Neural crest cell (in vitro differentiated cells): ENCODE data around the gene CHRD. TPM values are rescaled to one million over a fixed set of nuclear protein-coding genes. Genes with fewer than 3 reads are reported as not detected.

ENCODE experiments used
- DNase-seq: peaks from one replicate; pipeline ENCODE4 v3.0.0; 2021; ENCODE audit warnings: low read depth, mixed read lengths, low spot score
- H3K27ac Mint-ChIP-seq: one replicate; pipeline ENCODE4 v1.8.0; 2021; ENCODE audit warnings: mild to moderate bottlenecking, mixed read lengths; ENCODE audit not compliant: unreplicated experiment
- H3K27me3 Mint-ChIP-seq: 2 replicates; pipeline ENCODE4 v1.8.0; 2021; ENCODE audit warnings: low read depth, mild to moderate bottlenecking, mixed read lengths
- H3K36me3 Mint-ChIP-seq: 2 replicates; pipeline ENCODE4 v1.8.0; 2021; ENCODE audit warnings: low read depth, mild to moderate bottlenecking, mixed read lengths
- H3K4me1 Mint-ChIP-seq: 2 replicates; pipeline ENCODE4 v1.8.0; 2021; ENCODE audit warnings: mixed read lengths
- H3K4me3 Mint-ChIP-seq: one replicate; pipeline ENCODE4 v1.8.0; 2021; ENCODE audit warnings: mild to moderate bottlenecking, mixed read lengths
- H3K9me3 Mint-ChIP-seq: 2 replicates; pipeline ENCODE4 v1.8.0; 2021; ENCODE audit warnings: mixed read lengths
- total RNA-seq: library from RNA; stranded (reverse); gene quantifications from 2 replicates; pipeline ENCODE4 v1.2.1, GENCODE V29; 2021
- TF ChIP-seq, protein P1 (sequence below): fragments of 200-600 bp; sonication (generic); conservative IDR thresholded peaks from 2 replicates; pipeline ENCODE4 v1.5.0; 2021; ENCODE audit warnings: antibody characterized with exemption, mild to moderate bottlenecking

The CHRD gene
- total RNA-seq, 1 donor from 2014 or later = 4.0 TPM

DNA sequence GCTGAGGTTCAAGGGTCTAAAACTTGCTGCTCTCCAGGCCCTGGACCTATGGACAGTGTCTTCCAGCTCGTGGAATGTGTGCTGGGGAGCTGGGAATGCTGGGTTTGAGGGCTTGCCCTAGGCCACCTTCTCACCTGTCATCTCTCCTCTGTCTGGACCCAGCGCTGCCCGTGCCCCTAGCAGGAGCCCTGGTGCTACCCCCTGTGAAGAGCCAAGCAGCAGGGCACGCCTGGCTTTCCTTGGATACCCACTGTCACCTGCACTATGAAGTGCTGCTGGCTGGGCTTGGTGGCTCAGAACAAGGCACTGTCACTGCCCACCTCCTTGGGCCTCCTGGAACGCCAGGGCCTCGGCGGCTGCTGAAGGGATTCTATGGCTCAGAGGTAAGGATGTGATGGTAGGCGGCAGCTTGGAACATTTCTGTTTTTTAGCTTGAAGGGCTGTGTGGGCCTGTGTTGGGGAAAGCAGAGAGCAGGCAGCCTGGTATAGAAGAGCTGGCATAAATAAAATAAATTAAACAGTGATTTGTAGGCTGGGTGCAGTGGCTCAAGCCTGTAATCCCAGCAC is 5.1 kb downstream of the CHRD start:
- TF ChIP-seq, protein P1, sequence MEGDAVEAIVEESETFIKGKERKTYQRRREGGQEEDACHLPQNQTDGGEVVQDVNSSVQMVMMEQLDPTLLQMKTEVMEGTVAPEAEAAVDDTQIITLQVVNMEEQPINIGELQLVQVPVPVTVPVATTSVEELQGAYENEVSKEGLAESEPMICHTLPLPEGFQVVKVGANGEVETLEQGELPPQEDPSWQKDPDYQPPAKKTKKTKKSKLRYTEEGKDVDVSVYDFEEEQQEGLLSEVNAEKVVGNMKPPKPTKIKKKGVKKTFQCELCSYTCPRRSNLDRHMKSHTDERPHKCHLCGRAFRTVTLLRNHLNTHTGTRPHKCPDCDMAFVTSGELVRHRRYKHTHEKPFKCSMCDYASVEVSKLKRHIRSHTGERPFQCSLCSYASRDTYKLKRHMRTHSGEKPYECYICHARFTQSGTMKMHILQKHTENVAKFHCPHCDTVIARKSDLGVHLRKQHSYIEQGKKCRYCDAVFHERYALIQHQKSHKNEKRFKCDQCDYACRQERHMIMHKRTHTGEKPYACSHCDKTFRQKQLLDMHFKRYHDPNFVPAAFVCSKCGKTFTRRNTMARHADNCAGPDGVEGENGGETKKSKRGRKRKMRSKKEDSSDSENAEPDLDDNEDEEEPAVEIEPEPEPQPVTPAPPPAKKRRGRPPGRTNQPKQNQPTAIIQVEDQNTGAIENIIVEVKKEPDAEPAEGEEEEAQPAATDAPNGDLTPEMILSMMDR = no peak
- H3K27ac Mint-ChIP-seq = no peak overlapping the region
- no peak for DNase-seq
- no peaks in the 10 kb centered on the region for H3K9me3 Mint-ChIP-seq
- H3K4me3 Mint-ChIP-seq = no peak overlapping the region
- no peaks in the 10 kb centered on the region for H3K36me3 Mint-ChIP-seq
- peaks cover 35% of the 10 kb centered on the region for H3K27me3 Mint-ChIP-seq
- no peaks in the 10 kb centered on the region for H3K4me1 Mint-ChIP-seq

DNA sequence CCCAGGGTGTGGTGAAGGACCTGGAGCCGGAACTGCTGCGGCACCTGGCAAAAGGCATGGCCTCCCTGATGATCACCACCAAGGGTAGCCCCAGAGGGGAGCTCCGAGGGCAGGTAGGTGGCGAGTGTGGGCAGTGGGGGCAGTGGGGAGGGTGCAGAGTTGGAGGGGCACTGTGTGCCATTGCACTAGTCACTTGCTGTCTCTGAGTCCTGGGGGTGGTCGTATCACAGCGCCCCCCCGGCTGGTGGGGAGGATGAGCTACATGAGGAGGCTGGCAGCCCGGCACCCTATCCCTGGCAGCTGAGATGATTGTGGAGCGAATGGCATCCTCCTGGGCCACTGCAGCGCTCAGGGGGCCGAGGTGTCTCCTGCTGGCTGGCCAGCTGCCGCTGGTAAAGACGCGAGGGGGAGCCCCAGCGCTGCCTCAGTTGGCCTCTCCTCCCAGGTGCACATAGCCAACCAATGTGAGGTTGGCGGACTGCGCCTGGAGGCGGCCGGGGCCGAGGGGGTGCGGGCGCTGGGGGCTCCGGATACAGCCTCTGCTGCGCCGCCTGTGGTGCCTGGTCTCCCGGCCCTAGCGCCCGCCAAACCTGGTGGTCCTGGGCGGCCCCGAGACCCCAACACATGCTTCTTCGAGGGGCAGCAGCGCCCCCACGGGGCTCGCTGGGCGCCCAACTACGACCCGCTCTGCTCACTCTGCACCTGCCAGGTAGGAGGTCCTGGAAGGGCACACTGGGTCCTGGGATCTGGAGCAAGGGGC is 6.4 kb downstream of the CHRD start:
- no peak for DNase-seq
- TF ChIP-seq, protein P1 = no peak
- Mint-ChIP-seq H3K27me3 (peaks cover 30% of the 10 kb centered on the region), H3K4me1 (no peaks in the 10 kb centered on the region), H3K4me3 (no peak overlapping the region), H3K9me3 (no peaks in the 10 kb centered on the region), H3K36me3 (no peaks in the 10 kb centered on the region), H3K27ac (no peak overlapping the region)

DNA sequence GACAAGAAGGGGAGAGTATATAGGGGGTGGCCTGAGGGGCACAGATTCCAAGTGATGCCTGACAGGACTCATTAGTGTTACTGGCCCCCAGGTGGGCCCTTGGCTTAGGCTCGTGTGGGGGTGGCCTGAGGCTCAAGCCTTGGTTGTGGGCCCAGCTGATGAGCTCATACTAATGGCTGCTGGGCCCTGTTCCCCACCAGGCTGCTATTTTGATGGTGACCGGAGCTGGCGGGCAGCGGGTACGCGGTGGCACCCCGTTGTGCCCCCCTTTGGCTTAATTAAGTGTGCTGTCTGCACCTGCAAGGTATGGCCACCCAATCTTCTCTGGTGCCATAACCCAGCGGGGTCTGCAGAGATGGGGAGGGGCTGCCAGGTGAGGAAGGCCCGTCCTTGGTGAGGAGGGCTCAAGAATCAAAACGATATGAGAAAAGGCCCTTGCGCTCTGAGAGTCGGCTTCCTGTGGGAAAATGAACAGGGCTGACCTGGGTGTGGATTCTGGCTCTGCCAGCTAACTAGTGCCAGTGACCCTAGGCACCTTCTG is 7.4 kb downstream of the CHRD start:
- TF ChIP-seq, protein P1 = no peak
- no peaks in the 10 kb centered on the region for H3K4me1 Mint-ChIP-seq
- H3K4me3 Mint-ChIP-seq = no peak overlapping the region
- H3K9me3 Mint-ChIP-seq = no peaks in the 10 kb centered on the region
- H3K27ac Mint-ChIP-seq = no peak overlapping the region
- no peaks in the 10 kb centered on the region for H3K36me3 Mint-ChIP-seq
- no peak for DNase-seq
- peaks cover 20% of the 10 kb centered on the region for H3K27me3 Mint-ChIP-seq

DNA sequence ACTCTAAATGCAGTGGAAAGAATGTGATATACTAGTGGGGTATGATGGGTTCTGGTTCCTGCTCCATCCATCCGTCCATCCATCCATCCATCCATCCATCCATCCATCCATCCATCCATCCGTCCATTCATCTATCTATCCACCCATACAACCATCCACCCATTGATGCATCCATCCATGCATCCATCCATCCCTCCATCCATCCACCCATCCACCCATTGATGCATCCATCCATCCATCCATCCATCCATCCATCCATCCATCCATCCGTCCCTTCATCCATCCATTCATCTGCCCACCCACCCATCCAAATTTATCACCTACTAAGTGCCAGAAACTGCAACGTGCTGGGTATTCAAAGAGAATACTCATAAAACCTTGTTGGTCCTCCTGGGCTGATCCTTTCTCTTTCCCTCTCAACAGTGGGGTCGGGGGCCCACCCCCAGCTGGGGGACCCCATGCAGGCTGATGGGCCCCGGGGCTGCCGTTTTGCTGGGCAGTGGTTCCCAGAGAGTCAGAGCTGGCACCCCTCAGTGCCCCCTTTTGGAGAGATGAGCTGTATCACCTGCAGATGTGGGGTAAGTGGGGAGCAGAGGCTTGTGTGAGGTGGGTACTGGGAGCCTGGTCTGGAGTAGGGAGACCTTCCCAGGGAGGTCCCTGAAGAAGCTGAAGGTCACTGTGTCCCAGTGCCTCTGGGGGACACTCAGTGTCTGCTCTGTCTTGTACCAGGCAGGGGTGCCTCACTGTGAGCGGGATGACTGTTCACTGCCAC is 8.5 kb downstream of the CHRD start:
- Mint-ChIP-seq H3K27ac (no peak overlapping the region), H3K27me3 (peaks cover 13% of the 10 kb centered on the region), H3K36me3 (no peaks in the 10 kb centered on the region), H3K9me3 (no peaks in the 10 kb centered on the region), H3K4me3 (no peak overlapping the region), H3K4me1 (no peaks in the 10 kb centered on the region)
- no peak for DNase-seq
- TF ChIP-seq, protein P1 = no peak

DNA sequence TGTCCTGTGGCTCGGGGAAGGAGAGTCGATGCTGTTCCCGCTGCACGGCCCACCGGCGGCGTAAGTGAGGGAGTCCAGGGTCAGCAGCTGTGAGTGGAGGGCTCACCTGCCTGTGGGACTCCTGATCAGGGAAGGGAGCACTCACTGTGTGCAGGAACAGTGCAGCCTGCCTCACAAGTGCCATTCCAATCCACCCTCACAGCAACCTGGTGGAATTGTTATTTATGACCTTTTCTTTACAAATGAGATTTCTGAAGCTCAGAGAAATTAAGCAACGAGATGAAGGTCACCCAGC is 9.0 kb downstream of the CHRD start:
- TF ChIP-seq, protein P1 = no peak
- H3K4me1 Mint-ChIP-seq = no peaks in the 10 kb centered on the region
- no peaks in the 10 kb centered on the region for H3K36me3 Mint-ChIP-seq
- DNase-seq = no peak
- H3K27ac Mint-ChIP-seq = no peak overlapping the region
- peaks cover 11% of the 10 kb centered on the region for H3K27me3 Mint-ChIP-seq
- no peak overlapping the region for H3K4me3 Mint-ChIP-seq
- no peaks in the 10 kb centered on the region for H3K9me3 Mint-ChIP-seq
